Measurements from ENCODE around the gene CIAO1. TPM values are rescaled to one million over a fixed set of nuclear protein-coding genes. Genes with fewer than 3 reads are reported as not detected.

Gene CIAO1
- total and polyA plus RNA-seq, 2 of the 4 experiments (the other 2 are of a cell fraction): 81.1 to 94.3 TPM

DNA sequence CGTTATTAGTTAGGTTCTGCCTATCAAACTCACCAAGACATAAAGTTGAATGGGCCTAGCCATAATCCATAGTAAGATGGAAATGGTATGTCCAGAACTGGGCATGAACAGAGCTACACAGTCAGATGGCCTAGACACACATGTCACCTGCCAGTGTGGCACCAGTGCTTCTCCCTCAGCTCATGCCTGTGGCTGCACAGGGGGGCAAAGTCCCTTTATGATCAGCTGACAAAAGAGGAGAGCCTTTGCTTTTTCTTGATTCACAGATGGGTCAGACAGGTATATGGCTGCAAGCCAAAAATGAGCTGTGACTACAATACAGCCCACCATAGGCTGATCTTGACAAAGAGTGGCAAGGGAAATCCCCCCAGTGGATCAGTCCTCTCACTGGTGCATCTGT lies 29.1 kb upstream of the CIAO1 start:
- Histone ChIP-seq H4K8ac (ENCODE audit: low read depth in 2 of 2, low read length in 2 of 2) (no peak overlapping the region), H3K9me1 (ENCODE audit: insufficient read depth, low read length) (peaks cover 6% of the 10 kb centered on the region; the same call in 1 of the 2 replicates), H4K20me1 (ENCODE audit: insufficient read depth, low read length) (no peaks in the 10 kb centered on the region; the same call in 1 of the 2 replicates), H3K9me3 (ENCODE audit: control insufficient read depth, insufficient read depth, low read length) (no peaks in the 10 kb centered on the region), H3K23ac (ENCODE audit: low read depth, low read length) (no peak overlapping the region), H2AFZ (replicated peaks; ENCODE audit: low read length, poor library complexity) (no peak overlapping the region), H3K9ac (ENCODE audit: low read depth, low read length) (no peak overlapping the region), H3K36me3 (ENCODE audit: control insufficient read depth, insufficient read depth, low read length) (peaks cover 4% of the 10 kb centered on the region), H2AK5ac (ENCODE audit: low read depth, low read length) (no peak overlapping the region), H2BK20ac (ENCODE audit: low read depth, low read length) (no peak overlapping the region), H4K91ac (ENCODE audit: insufficient read depth, low read depth, low read length) (no peak overlapping the region), H3K4ac (ENCODE audit: low read depth, low read length) (no peak overlapping the region), H2AK9ac (replicated peaks; ENCODE audit: low read depth, low read length, poor library complexity) (no peak overlapping the region), H3K56ac (ENCODE audit: extremely low read depth, insufficient read depth, low read length) (no peak overlapping the region), H3K4me3 (ENCODE audit: insufficient read depth, low read depth, low read length) (no peak overlapping the region), H3K27ac (ENCODE audit: insufficient read depth, low read length) (no peak overlapping the region), H3K14ac (replicated peaks; ENCODE audit: low read depth, low read length) (no peak overlapping the region), H3K4me1 (ENCODE audit: control insufficient read depth, insufficient read depth, low read length) (peaks cover under 1% of the 10 kb centered on the region; the same call in 1 of the 2 replicates), H2BK15ac (ENCODE audit: low read depth, low read length) (no peak overlapping the region), H3K18ac (ENCODE audit: low read depth, low read length) (no peak overlapping the region), H4K5ac (ENCODE audit: low read depth, low read length) (no peak overlapping the region), H3K4me2 (ENCODE audit: low read depth, low read length) (no peak overlapping the region), H2BK120ac (ENCODE audit: low read depth, low read length) (no peak overlapping the region), H3K79me1 (ENCODE audit: low read depth in 1 of 2, low read length in 2 of 2) (no peaks in the 10 kb centered on the region), H3K27me3 (ENCODE audit: control insufficient read depth, insufficient read depth, low read length) (no peaks in the 10 kb centered on the region), H2BK5ac (ENCODE audit: low read depth, low read length, poor library complexity, severe bottlenecking) (no peak overlapping the region)
- ATAC-seq (ENCODE audit: low read depth): no peak
- in situ Hi-C loops (cut with MboI; ENCODE audit: low sequenced_read_pairs): no loop called here
- dilution Hi-C loops (cut with HindIII; ENCODE audit: low sequenced_read_pairs, unreplicated experiment): no loop called here
- WGBS, 2 experiments (ENCODE audit: extremely low coverage in 2 of 2, insufficient read length in 1 of 2): no CpG with 5 or more reads among the region's 1 CpG
- ChIA-PET CTCF (no interaction called here), POLR2A (ENCODE audit: unreplicated experiment) (no interaction called here)
- BruUV-seq (replicated peaks): no TSS peak
- TF ChIP-seq CEBPB (IDR thresholded peaks at IDR 0.05; ENCODE audit: low read depth, low read length) (no peak), FOS (IDR thresholded peaks at IDR 0.05; ENCODE audit: low read depth, low read length) (no peak), RAD21 (IDR thresholded peaks at IDR 0.05; ENCODE audit: low read length) (no peak), RFX5 (IDR thresholded peaks at IDR 0.05; ENCODE audit: low read depth, low read length) (no peak), BHLHE40 (IDR thresholded peaks at IDR 0.05; ENCODE audit: low read depth, low read length) (no peak), SMC3 (IDR thresholded peaks at IDR 0.05; ENCODE audit: low read depth, low read length) (no peak), MAZ (IDR thresholded peaks at IDR 0.05; ENCODE audit: borderline replicate concordance, low read depth, low read length) (no peak), MAFK (IDR thresholded peaks at IDR 0.05; ENCODE audit: low read depth, low read length) (no peak), CHD1 (IDR thresholded peaks at IDR 0.05; ENCODE audit: low read depth, low read length) (no peak), NFE2L2 (IDR thresholded peaks at IDR 0.05; ENCODE audit: low read depth, low read length) (no peak), RCOR1 (IDR thresholded peaks at IDR 0.05; ENCODE audit: insufficient replicate concordance, low read length) (no peak), POLR2A (IDR thresholded peaks at IDR 0.05; ENCODE audit: low read depth, low read length) (no peak)
- TF ChIP-seq, protein P1, sequence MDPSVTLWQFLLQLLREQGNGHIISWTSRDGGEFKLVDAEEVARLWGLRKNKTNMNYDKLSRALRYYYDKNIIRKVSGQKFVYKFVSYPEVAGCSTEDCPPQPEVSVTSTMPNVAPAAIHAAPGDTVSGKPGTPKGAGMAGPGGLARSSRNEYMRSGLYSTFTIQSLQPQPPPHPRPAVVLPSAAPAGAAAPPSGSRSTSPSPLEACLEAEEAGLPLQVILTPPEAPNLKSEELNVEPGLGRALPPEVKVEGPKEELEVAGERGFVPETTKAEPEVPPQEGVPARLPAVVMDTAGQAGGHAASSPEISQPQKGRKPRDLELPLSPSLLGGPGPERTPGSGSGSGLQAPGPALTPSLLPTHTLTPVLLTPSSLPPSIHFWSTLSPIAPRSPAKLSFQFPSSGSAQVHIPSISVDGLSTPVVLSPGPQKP (IDR thresholded peaks at IDR 0.05; ENCODE audit: borderline replicate concordance, low read depth, low read length): no peak
- TF ChIP-seq, protein P2, sequence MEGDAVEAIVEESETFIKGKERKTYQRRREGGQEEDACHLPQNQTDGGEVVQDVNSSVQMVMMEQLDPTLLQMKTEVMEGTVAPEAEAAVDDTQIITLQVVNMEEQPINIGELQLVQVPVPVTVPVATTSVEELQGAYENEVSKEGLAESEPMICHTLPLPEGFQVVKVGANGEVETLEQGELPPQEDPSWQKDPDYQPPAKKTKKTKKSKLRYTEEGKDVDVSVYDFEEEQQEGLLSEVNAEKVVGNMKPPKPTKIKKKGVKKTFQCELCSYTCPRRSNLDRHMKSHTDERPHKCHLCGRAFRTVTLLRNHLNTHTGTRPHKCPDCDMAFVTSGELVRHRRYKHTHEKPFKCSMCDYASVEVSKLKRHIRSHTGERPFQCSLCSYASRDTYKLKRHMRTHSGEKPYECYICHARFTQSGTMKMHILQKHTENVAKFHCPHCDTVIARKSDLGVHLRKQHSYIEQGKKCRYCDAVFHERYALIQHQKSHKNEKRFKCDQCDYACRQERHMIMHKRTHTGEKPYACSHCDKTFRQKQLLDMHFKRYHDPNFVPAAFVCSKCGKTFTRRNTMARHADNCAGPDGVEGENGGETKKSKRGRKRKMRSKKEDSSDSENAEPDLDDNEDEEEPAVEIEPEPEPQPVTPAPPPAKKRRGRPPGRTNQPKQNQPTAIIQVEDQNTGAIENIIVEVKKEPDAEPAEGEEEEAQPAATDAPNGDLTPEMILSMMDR (conservative IDR thresholded peaks at IDR 0.05; ENCODE audit: low read depth, low read length): no peak
- TF ChIP-seq, protein P3, sequence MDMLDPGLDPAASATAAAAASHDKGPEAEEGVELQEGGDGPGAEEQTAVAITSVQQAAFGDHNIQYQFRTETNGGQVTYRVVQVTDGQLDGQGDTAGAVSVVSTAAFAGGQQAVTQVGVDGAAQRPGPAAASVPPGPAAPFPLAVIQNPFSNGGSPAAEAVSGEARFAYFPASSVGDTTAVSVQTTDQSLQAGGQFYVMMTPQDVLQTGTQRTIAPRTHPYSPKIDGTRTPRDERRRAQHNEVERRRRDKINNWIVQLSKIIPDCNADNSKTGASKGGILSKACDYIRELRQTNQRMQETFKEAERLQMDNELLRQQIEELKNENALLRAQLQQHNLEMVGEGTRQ (IDR thresholded peaks at IDR 0.05; ENCODE audit: low read depth, low read length): no peak
- intact Hi-C loops (cut with micrococcal nuclease): no loop called here
- no peak for DNase-seq

All from IMR-90 (cell line).